GM23338 (cell line): ENCODE data around the gene MEF2A.

Experiments used
- CTCF ChIP-seq, 2 experiments: fragments of 200-600 bp in 1 of 2; sonication (generic) in 1 of 2; conservative IDR thresholded peaks; 2 replicates each; pipeline versions ENCODE4 v1.5.1 to v1.6.1; 2016 to 2017; ENCODE audit warnings: antibody characterized with exemption in 2 of 2, low read depth in 2 of 2, mild to moderate bottlenecking in 2 of 2, moderate library complexity in 1 of 2
- ETS1 ChIP-seq: IDR thresholded peaks from 2 replicates; pipeline ENCODE4 v1.6.1; 2016; ENCODE audit warnings: antibody characterized with exemption
- EZH2phosphoT487 ChIP-seq: fragments of 200-600 bp; sonication (generic); IDR thresholded peaks from one replicate; pipeline ENCODE4 v1.8.1; 2018; ENCODE audit warnings: antibody characterized with exemption; ENCODE audit not compliant: unreplicated experiment
- POLR2AphosphoS5 ChIP-seq: IDR thresholded peaks from 2 replicates; pipeline ENCODE4 v1.6.1; 2016; ENCODE audit warnings: antibody characterized with exemption, low read depth
- REST ChIP-seq: IDR thresholded peaks from one replicate; pipeline ENCODE4 v1.6.1; 2018; ENCODE audit warnings: antibody characterized with exemption; ENCODE audit not compliant: unreplicated experiment

DNA sequence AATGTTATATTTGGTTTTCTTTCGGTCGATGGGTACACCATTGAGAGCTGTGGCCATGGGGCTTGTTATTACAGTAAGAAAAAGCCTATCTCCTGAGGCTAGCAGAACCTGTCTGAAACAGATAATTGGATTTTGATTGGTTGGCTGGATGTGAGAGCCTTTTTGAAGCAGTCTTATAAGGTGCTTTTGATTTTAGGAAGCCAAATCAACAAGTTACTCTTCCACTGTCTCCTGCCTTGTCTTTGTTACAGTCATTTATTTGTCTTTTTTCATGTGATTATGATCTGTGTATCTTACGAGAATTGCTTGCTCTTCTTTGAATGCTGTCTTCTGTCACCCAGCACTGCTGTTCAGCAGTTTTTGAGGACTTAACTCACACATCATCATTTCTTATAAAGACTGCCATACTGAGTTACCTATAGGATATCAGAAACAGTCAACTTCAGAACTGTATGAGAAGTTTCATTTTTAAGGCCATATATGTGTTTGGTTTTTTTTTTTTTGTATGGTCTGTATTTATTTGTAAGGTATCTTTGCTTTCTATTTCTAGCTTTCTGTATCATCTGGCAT, 51.1 kb downstream of the MEF2A start:
- no peak for TF ChIP-seq CTCF (conservative IDR thresholded peaks at IDR 0.05; ENCODE audit: low read depth in 2 of 2)
- no peak for TF ChIP-seq REST
- no peak for TF ChIP-seq POLR2AphosphoS5
- TF ChIP-seq EZH2phosphoT487, result no peak
- no peak for TF ChIP-seq ETS1
